Measurements from ENCODE around the gene MAMDC2. TPM values are rescaled to one million over a fixed set of nuclear protein-coding genes. Genes with fewer than 3 reads are reported as not detected.

The MAMDC2 gene
- total and polyA plus RNA-seq, 2 of the 8 experiments (the other 6 are each of a cell fraction or from before 2014, with no cell fraction given): 6.1 to 15.4 TPM

DNA sequence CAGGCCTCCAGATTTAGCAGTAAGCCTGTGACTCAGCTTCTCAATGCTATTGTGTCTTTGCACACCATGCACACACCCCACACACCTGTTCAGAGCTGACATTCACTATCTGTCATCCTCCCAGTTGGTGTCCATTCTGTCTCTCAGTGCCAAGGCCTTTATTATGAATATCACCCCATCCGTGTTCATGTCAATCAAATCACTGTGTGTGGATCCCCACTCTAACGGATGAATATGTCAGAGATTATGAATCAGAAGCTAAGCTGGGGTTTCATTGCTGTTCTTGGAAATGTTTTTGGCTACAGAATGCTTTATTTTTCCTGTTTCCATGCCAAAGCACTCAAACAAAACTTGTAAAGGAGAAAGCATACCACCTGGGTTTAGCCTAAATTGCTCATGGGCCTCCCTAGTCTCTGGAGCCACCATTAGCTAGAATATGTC is 9.4 kb upstream of the MAMDC2 start (continued):
- TF ChIP-seq MAFK (IDR thresholded peaks at IDR 0.05; ENCODE audit: low read depth, low read length): no peak

Measured in H1 (cell line).